Stimulated activated CD8-positive, alpha-beta memory T cell treated with anti-CD3 and anti-CD28 coated beads, Interleukin-4, amount 100 ng/mL, for 48 hours (primary cell): ENCODE measurements around the gene ABCB11.
A peak's percentile ranks its signal among the peaks of the same experiment; 100 is the strongest.

ENCODE experiments used
- DNase-seq: peaks from one replicate; pipeline ENCODE4 v3.0.0-alpha.2; 2020

ABCB11 gene

GRCh38 chr2:169006665-169007064, 24.5 kb downstream of the ABCB11 start:
- no peak for DNase-seq

- DNase-seq, result no peak
Measured at GRCh38 chr2:169005994-169006393, 25.1 kb downstream of the ABCB11 start.

GRCh38 chr2:169005080-169005598, 26.0 kb downstream of the ABCB11 start:
- DNase-seq, result no peak

GRCh38 chr2:169002161-169002738, 28.9 kb downstream of the ABCB11 start:
- DNase-seq, result no peak

- peak; percentile 28 for DNase-seq
Measured at GRCh38 chr2:169001116-169001815, 29.9 kb downstream of the ABCB11 start.

GRCh38 chr2:168999668-169000213, 31.4 kb downstream of the ABCB11 start:
- no peak for DNase-seq

GRCh38 chr2:168998609-168999211, 32.4 kb downstream of the ABCB11 start:
- DNase-seq, result no peak

GRCh38 chr2:168997794-168998193, 33.3 kb downstream of the ABCB11 start:
- DNase-seq, result no peak

GRCh38 chr2:168997118-168997521, 34.0 kb downstream of the ABCB11 start:
- DNase-seq, result no peak

GRCh38 chr2:168995744-168996143, 35.4 kb downstream of the ABCB11 start:
- DNase-seq, result no peak

- DNase-seq, result no peak
Measured at GRCh38 chr2:168993538-168993937, 37.6 kb downstream of the ABCB11 start.

- DNase-seq, result no peak
Measured at GRCh38 chr2:168992591-168993349, 38.4 kb downstream of the ABCB11 start.

GRCh38 chr2:168992026-168992425, 39.1 kb downstream of the ABCB11 start:
- no peak for DNase-seq

- no peak for DNase-seq
Measured at GRCh38 chr2:168988755-168989154, 42.4 kb downstream of the ABCB11 start.

- DNase-seq, result no peak
Measured at GRCh38 chr2:168986398-168986943, 44.7 kb downstream of the ABCB11 start.

GRCh38 chr2:168981651-168982050, 49.5 kb downstream of the ABCB11 start:
- DNase-seq, result no peak

- no peak for DNase-seq
Measured at GRCh38 chr2:168978461-168978861, 52.7 kb downstream of the ABCB11 start.

- DNase-seq, result no peak
Measured at GRCh38 chr2:168977608-168978007, 53.5 kb downstream of the ABCB11 start.

- no peak for DNase-seq
Measured at GRCh38 chr2:168976034-168976654, 55.0 kb downstream of the ABCB11 start.

- DNase-seq, result no peak
Measured at GRCh38 chr2:168974428-168974827, 56.7 kb downstream of the ABCB11 start.

GRCh38 chr2:168971261-168971660, 59.9 kb downstream of the ABCB11 start:
- no peak for DNase-seq

GRCh38 chr2:168970711-168971233, 60.4 kb downstream of the ABCB11 start:
- no peak for DNase-seq
